Calu3 (cell line): Measurements from ENCODE around the gene INAVA. TPM values are rescaled to one million over a fixed set of nuclear protein-coding genes. Genes with fewer than 3 reads are reported as not detected.

Source experiments
- BruUV-seq: library from RNA; stranded (reverse); fragments of 400-500 nt; replicated peaks from 2 replicates; lab custom pipeline; 2021; lab: Mats Ljungman, UMichigan
- CTCF ChIA-PET: fragments of 300-600 bp; sonication (Branson Sonifier 250); formaldehyde crosslinking; loops from one replicate; lab custom pipeline; 2022; ENCODE audit warnings: antibody characterized with exemption; lab: Charles Lee
- DNase-seq: peaks from one replicate; pipeline ENCODE4 v3.0.0; 2022
- H3K27ac Mint-ChIP-seq: one replicate; pipeline ENCODE4 v1.8.0; 2022; ENCODE audit warnings: mixed read lengths; ENCODE audit not compliant: unreplicated experiment
- H3K27me3 Mint-ChIP-seq: one replicate; pipeline ENCODE4 v1.8.0; 2022; ENCODE audit warnings: mixed read lengths; ENCODE audit not compliant: unreplicated experiment
- H3K36me3 Mint-ChIP-seq: one replicate; pipeline ENCODE4 v1.8.0; 2022; ENCODE audit warnings: mild to moderate bottlenecking, moderate library complexity, mixed read lengths; ENCODE audit not compliant: insufficient read depth, unreplicated experiment
- H3K4me1 Mint-ChIP-seq: one replicate; pipeline ENCODE4 v1.8.0; 2022; ENCODE audit warnings: mild to moderate bottlenecking, low read depth, mixed read lengths; ENCODE audit not compliant: unreplicated experiment
- H3K4me3 Mint-ChIP-seq: one replicate; pipeline ENCODE4 v1.8.0; 2022; ENCODE audit warnings: mild to moderate bottlenecking, low read depth, moderate library complexity, mixed read lengths; ENCODE audit not compliant: unreplicated experiment
- H3K9me3 Mint-ChIP-seq: one replicate; pipeline ENCODE4 v1.8.0; 2022; ENCODE audit warnings: low read depth, mixed read lengths; ENCODE audit not compliant: unreplicated experiment
- CTCF ChIP-seq: fragments of 200-600 bp; IDR thresholded peaks from one replicate; pipeline ENCODE4 v1.8.0; 2022; ENCODE audit warnings: antibody characterized with exemption; ENCODE audit not compliant: unreplicated experiment
- intact Hi-C: fragments of 100-400 bp; cut with micrococcal nuclease; formaldehyde crosslinking; loops from one replicate; pipeline ENCODE4 v1.10.0; 2022; ENCODE audit not compliant: unreplicated experiment
- total RNA-seq: library from RNA; stranded (reverse); gene quantifications from 2 replicates; pipeline ENCODE4 v1.2.3, GENCODE V29; 2022

The INAVA gene
- total RNA-seq, 1 experiment from 2014 or later = 175 TPM

GRCh38 chr1:200886594-200886993 is 8.1 kb upstream of the INAVA start:
- H3K4me1 Mint-ChIP-seq = peaks cover 38% of the 10 kb centered on the region
- CTCF ChIA-PET = interaction anchor here (0.7 kb wide), 1 partner anchor 15 kb away, joined by 3 read pairs; no protein-coding TSS in a partner anchor
- H3K27ac Mint-ChIP-seq = no peak overlapping the region
- H3K9me3 Mint-ChIP-seq = no peaks in the 10 kb centered on the region
- BruUV-seq = no TSS peak
- no peak for TF ChIP-seq CTCF
- intact Hi-C loops = no loop called here
- peaks cover 13% of the 10 kb centered on the region for H3K36me3 Mint-ChIP-seq
- no peak for DNase-seq
- no peaks in the 10 kb centered on the region for H3K27me3 Mint-ChIP-seq
- H3K4me3 Mint-ChIP-seq = no peak overlapping the region

GRCh38 chr1:200887036-200887435 is 7.7 kb upstream of the INAVA start:
- intact Hi-C loops = no loop called here
- no TSS peak for BruUV-seq
- TF ChIP-seq CTCF = no peak
- no peaks in the 10 kb centered on the region for H3K9me3 Mint-ChIP-seq
- peaks cover 17% of the 10 kb centered on the region for H3K36me3 Mint-ChIP-seq
- H3K4me1 Mint-ChIP-seq = peaks cover 41% of the 10 kb centered on the region
- CTCF ChIA-PET = interaction anchor here (0.7 kb wide), 1 partner anchor 16 kb away, joined by 3 read pairs; no protein-coding TSS in a partner anchor
- H3K27ac Mint-ChIP-seq = no peak overlapping the region
- no peak for DNase-seq
- no peaks in the 10 kb centered on the region for H3K27me3 Mint-ChIP-seq
- H3K4me3 Mint-ChIP-seq = no peak overlapping the region

GRCh38 chr1:200887772-200888348 is 6.8 kb upstream of the INAVA start:
- TF ChIP-seq CTCF = no peak
- no peak for DNase-seq
- CTCF ChIA-PET = interaction anchor here (0.7 to 0.8 kb wide), 2 partner anchors 9 to 266 kb away, joined by 4 read pairs; no protein-coding TSS in a partner anchor
- intact Hi-C loops = no loop called here
- H3K27me3 Mint-ChIP-seq = no peaks in the 10 kb centered on the region
- no peaks in the 10 kb centered on the region for H3K9me3 Mint-ChIP-seq
- peaks cover 49% of the 10 kb centered on the region for H3K4me1 Mint-ChIP-seq
- peaks cover 26% of the 10 kb centered on the region for H3K36me3 Mint-ChIP-seq
- H3K4me3 Mint-ChIP-seq = no peak overlapping the region
- no peak overlapping the region for H3K27ac Mint-ChIP-seq
- BruUV-seq = no TSS peak

- Mint-ChIP-seq H3K4me1 (peaks cover 55% of the 10 kb centered on the region), H3K36me3 (peaks cover 31% of the 10 kb centered on the region), H3K27me3 (no peaks in the 10 kb centered on the region), H3K27ac (no peak overlapping the region), H3K9me3 (no peaks in the 10 kb centered on the region), H3K4me3 (no peak overlapping the region)
- peak; percentile 30 for DNase-seq
- BruUV-seq = no TSS peak
- intact Hi-C loops = no loop called here
- no peak for TF ChIP-seq CTCF
- CTCF ChIA-PET = interaction anchor here (0.7 to 0.8 kb wide), 2 partner anchors 8 to 266 kb away, joined by 4 read pairs; no protein-coding TSS in a partner anchor
These were observed 6.3 kb upstream of the INAVA start for GRCh38 chr1:200888349-200888838.
